GM12873 (cell line): ENCODE data around the gene KIAA1191.

Source experiments
- TF ChIP-seq, protein P1 (sequence below): IDR thresholded peaks from 2 replicates; pipeline ENCODE4 v1.5.1; 2012; ENCODE audit warnings: low read depth, mild to moderate bottlenecking, moderate library complexity, low read length, control low read depth; ENCODE audit not compliant: insufficient read depth; ENCODE audit errors: missing control alignments

KIAA1191 gene

GRCh38 chr5:176381979-176382378, 20.4 kb upstream of the KIAA1191 start:
- TF ChIP-seq, protein P1, sequence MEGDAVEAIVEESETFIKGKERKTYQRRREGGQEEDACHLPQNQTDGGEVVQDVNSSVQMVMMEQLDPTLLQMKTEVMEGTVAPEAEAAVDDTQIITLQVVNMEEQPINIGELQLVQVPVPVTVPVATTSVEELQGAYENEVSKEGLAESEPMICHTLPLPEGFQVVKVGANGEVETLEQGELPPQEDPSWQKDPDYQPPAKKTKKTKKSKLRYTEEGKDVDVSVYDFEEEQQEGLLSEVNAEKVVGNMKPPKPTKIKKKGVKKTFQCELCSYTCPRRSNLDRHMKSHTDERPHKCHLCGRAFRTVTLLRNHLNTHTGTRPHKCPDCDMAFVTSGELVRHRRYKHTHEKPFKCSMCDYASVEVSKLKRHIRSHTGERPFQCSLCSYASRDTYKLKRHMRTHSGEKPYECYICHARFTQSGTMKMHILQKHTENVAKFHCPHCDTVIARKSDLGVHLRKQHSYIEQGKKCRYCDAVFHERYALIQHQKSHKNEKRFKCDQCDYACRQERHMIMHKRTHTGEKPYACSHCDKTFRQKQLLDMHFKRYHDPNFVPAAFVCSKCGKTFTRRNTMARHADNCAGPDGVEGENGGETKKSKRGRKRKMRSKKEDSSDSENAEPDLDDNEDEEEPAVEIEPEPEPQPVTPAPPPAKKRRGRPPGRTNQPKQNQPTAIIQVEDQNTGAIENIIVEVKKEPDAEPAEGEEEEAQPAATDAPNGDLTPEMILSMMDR, result no peak

- TF ChIP-seq, protein P1, result no peak
Measured at GRCh38 chr5:176381423-176381822, 19.9 kb upstream of the KIAA1191 start.

GRCh38 chr5:176379881-176380280, 18.3 kb upstream of the KIAA1191 start:
- TF ChIP-seq, protein P1, result no peak

DNA sequence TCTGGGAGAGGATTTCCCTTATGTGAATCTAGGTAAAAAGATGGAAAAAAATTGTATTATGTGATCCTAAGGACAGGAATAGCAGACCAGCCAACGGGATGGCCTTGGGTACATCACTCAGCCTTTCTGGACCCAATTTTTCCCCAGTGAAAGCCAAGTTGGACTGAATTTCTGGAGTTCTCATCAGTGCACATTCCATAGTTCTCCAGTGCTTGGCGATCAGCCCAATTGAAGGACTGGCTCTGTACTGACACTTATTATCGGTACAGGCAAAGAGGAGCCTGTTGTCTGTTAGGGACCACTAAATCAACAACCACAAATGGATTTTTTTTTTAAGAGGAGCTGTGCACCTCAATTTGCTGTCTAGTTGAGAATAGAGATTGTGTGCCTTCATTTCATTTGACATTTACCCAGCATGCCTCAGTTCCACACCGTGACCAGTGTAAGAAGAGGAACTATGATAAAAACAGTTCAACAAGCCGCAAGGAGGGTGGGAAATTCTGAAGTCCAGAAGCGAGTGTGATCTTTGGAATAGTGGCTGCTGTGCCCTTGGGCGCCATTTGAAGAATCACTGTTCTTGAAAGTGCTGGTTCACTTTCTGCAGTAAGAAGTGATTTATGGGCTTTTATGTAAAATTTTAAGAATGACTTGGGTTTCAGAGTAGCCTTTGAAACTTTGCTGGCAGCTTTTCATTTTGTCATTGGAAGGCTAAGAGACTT, 11.7 kb upstream of the KIAA1191 start:
- TF ChIP-seq, protein P1, result no peak

DNA sequence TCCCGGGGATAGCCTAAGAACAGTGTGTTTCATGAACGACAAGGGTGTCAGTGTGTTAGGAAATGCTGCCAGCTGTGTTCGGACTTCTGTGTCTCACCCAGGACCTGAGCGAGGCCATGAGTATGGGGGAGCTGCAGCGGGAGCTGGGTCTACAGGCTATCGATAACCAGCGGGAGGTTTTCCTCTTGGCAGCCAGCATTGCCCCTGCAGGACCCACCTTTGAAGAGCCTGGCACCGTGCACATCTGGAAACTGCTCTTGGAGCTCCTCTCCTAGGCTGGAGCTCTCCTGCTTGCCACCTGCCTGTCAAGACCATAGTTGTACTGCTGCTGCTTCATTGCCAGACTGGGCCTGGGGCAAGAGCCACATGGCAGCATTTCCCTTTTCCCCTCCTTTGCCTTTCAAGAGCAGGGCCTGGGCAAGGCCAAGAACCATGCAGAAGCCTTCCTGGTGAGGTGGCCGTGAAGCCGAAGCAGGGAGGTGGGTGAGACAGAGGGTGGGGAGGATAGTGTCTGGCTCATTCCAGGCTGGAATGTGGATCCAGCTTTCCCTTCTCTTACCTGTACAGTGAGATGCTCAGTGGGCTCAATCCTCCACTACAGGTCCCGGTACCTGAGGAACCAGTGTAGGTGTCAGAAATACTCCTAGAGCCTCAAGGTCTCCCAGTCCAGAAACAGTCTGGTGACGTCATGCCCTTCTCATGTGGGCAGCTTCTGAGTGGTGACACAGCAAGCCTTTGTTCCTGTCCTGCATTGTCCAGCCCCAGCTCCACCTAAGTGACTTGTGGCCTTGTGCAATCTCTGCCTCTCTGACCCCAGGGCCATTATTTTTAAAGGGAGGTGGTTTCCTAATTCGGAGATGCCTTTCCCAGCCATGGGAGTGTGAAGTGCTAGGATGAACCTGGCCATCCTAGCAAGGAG, 10.3 kb upstream of the KIAA1191 start:
- TF ChIP-seq, protein P1, result no peak

GRCh38 chr5:176369934-176370711, 8.6 kb upstream of the KIAA1191 start:
- TF ChIP-seq, protein P1, result no peak
